ENCODE results near the gene BRINP3. TPM values are rescaled to one million over a fixed set of nuclear protein-coding genes. Genes with fewer than 3 reads are reported as not detected.

The BRINP3 gene
- total RNA-seq, 1 donor from 2014 or later: not detected

DNA sequence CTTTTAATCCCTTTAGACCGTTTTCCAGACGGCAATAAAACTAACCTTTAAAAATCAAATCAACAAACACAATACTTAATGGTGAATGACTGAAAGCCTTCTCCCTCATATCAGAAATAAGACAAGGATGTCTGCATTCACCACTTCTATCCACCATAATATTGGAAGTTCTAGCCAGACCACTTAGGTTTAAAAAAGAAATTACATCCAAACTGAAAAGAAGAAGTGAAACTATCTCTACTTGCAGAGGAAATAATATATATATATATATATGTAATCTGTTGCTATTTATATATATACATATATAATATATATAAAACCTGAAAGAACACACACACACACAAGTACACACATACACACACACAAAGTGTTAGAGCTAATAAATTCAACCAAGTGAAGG is 100.4 kb downstream of the BRINP3 start:
- H3K4me3 ChIP-seq (ENCODE audit: low read depth, low read length): no peak overlapping the region
- DNase-seq (ENCODE audit: low read depth): no peak
- TF ChIP-seq, protein P1, sequence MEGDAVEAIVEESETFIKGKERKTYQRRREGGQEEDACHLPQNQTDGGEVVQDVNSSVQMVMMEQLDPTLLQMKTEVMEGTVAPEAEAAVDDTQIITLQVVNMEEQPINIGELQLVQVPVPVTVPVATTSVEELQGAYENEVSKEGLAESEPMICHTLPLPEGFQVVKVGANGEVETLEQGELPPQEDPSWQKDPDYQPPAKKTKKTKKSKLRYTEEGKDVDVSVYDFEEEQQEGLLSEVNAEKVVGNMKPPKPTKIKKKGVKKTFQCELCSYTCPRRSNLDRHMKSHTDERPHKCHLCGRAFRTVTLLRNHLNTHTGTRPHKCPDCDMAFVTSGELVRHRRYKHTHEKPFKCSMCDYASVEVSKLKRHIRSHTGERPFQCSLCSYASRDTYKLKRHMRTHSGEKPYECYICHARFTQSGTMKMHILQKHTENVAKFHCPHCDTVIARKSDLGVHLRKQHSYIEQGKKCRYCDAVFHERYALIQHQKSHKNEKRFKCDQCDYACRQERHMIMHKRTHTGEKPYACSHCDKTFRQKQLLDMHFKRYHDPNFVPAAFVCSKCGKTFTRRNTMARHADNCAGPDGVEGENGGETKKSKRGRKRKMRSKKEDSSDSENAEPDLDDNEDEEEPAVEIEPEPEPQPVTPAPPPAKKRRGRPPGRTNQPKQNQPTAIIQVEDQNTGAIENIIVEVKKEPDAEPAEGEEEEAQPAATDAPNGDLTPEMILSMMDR (conservative IDR thresholded peaks at IDR 0.05; ENCODE audit: low read depth, low read length): no peak

DNA sequence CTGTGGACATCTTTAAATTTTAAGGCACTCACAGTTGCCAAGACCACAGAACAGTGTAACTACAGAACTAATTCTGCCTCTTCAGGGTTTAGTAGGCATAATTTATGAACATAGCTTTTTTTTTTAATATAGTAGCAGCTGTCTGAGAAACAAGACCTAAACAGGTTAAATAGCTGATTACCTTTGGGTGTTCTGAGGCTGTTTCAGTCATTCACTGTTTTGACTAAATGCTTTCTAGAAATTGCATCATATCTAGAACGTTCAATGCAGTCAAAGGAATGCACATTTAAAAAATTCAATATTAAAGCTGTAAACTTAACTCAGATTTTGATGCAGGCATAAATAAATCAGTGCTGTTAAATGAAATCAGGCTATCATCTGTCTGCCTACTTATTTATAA is 101.6 kb downstream of the BRINP3 start:
- H3K4me3 ChIP-seq (ENCODE audit: low read depth, low read length): no peak overlapping the region
- TF ChIP-seq, protein P1 (conservative IDR thresholded peaks at IDR 0.05; ENCODE audit: low read depth, low read length): no peak
- no peak for DNase-seq (ENCODE audit: low read depth)

DNA sequence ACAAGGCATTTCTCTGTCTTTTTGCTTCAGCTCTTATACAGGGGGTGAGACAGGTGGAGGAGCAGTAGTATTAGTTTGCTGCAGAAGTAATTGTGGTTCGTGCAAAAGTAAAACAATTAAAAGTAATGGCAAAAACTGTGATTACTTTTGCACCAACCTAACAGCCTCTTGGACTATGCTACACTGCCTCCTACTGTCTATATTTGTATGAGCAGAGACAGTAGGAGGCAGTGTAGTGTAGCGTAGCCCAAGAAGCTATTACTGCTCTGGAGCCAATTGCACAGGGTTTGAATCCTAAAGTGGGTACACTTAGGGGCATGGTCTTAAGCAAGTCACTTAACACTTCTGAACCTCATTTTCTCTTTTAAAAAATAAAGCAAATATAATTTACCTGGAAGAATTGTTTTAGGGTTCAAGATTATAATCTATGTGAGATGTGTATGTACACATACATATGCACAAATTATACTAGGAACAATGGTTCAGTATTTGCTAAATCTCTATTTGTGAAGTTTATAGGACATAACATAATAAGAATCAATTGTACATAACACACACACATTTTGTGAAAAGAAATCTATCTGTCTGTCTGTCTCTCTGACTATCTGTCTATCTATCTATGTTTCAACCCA is 103.8 kb downstream of the BRINP3 start:
- TF ChIP-seq, protein P1 (conservative IDR thresholded peaks at IDR 0.05; ENCODE audit: low read depth, low read length): peak; percentile 80
- DNase-seq (ENCODE audit: low read depth): no peak
- H3K4me3 ChIP-seq (ENCODE audit: low read depth, low read length): no peak overlapping the region

DNA sequence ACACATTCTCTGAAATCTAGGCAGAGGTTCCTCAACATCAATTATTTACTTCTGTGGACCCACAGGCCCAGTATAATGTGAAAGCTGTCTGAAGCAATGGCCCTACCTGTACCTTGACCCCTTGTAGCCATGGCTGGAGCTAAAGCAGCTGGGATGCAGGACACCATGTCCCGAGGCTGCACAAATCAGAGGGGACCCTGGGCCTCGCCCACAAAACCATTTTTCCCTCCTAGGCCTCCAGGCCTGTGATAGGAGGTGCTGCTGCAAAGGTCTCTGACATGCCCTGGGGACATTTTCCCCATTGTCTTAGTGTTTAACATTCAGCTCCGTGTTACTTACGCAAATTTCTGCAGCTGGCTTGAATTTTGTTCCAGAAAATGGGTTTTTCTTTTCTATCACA is 110.5 kb downstream of the BRINP3 start:
- no peak for DNase-seq (ENCODE audit: low read depth)
- no peak overlapping the region for H3K4me3 ChIP-seq (ENCODE audit: low read depth, low read length)
- TF ChIP-seq, protein P1 (conservative IDR thresholded peaks at IDR 0.05; ENCODE audit: low read depth, low read length): no peak

GRCh38 chr1:190365283-190365682 is 112.4 kb downstream of the BRINP3 start:
- DNase-seq (ENCODE audit: low read depth): no peak
- H3K4me3 ChIP-seq (ENCODE audit: low read depth, low read length): no peak overlapping the region
- TF ChIP-seq, protein P1 (conservative IDR thresholded peaks at IDR 0.05; ENCODE audit: low read depth, low read length): no peak

- TF ChIP-seq, protein P1 (conservative IDR thresholded peaks at IDR 0.05; ENCODE audit: low read depth, low read length): no peak
- H3K4me3 ChIP-seq (ENCODE audit: low read depth, low read length): no peak overlapping the region
- no peak for DNase-seq (ENCODE audit: low read depth)
These were observed 124.0 kb downstream of the BRINP3 start for GRCh38 chr1:190353538-190354101.

DNA sequence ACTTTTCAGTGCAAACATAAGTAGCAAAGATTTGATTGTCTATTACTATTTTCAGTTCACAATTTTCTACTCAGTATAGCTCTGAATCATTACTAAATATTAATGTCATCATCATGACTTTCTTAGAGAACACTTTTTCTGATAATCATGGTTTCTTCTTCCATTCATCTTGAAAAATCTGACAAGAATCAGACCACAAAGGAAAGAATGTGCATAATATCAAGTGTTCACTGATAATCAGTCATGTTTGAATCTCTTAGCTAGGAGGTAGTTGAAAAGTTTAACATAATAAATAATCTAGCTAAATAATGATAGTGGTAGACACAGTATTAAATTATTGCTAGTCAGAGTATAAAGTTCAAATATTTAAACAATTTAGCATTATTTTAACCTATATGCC is 133.2 kb downstream of the BRINP3 start:
- no peak overlapping the region for H3K4me3 ChIP-seq (ENCODE audit: low read depth, low read length)
- TF ChIP-seq, protein P1 (conservative IDR thresholded peaks at IDR 0.05; ENCODE audit: low read depth, low read length): no peak
- DNase-seq (ENCODE audit: low read depth): no peak
